Measurements from ENCODE around the gene SLC13A3. TPM values are rescaled to one million over a fixed set of nuclear protein-coding genes. Genes with fewer than 3 reads are reported as not detected.
A peak's percentile ranks its signal among the peaks of the same experiment; 100 is the strongest.

Gene SLC13A3
- polyA plus RNA-seq, 3 donors from 2014 or later: 0.26 TPM; not detected in 2

GRCh38 chr20:46523696-46524328, 127.4 kb downstream of the SLC13A3 start:
- Mint-ChIP-seq H3K36me3 (no peaks in the 10 kb centered on the region), H3K4me3 (no peak overlapping the region), H3K4me1 (no peaks in the 10 kb centered on the region), H3K27ac (no peak overlapping the region), H3K9me3 (no peaks in the 10 kb centered on the region), H3K27me3 (ENCODE audit: low read depth in 3 of 3) (peaks cover 2 to 4% (median 2%) of the 10 kb centered on the region in 3 donors)
- DNase-seq: no peak

GRCh38 chr20:46523108-46523507, 128.2 kb downstream of the SLC13A3 start:
- Mint-ChIP-seq H3K4me3 (no peak overlapping the region), H3K27me3 (ENCODE audit: low read depth in 3 of 3) (peaks cover 2 to 4% (median 2%) of the 10 kb centered on the region in 3 donors), H3K36me3 (no peaks in the 10 kb centered on the region), H3K27ac (no peak overlapping the region), H3K9me3 (no peaks in the 10 kb centered on the region), H3K4me1 (no peaks in the 10 kb centered on the region)
- no peak for DNase-seq

- Mint-ChIP-seq H3K9me3 (no peaks in the 10 kb centered on the region), H3K4me3 (no peak overlapping the region), H3K27me3 (ENCODE audit: low read depth in 3 of 3) (peaks cover 0 to 6% (median 2%) of the 10 kb centered on the region in 3 donors), H3K27ac (no peak overlapping the region), H3K4me1 (no peaks in the 10 kb centered on the region), H3K36me3 (no peaks in the 10 kb centered on the region)
- peak; percentile 26 to 47 (median 38) for DNase-seq
These were observed 130.2 kb downstream of the SLC13A3 start for GRCh38 chr20:46520976-46521579.

GRCh38 chr20:46520540-46520939, 130.7 kb downstream of the SLC13A3 start:
- H3K4me1 Mint-ChIP-seq: no peaks in the 10 kb centered on the region
- no peak overlapping the region for H3K4me3 Mint-ChIP-seq
- H3K9me3 Mint-ChIP-seq: no peaks in the 10 kb centered on the region
- no peak for DNase-seq
- no peaks in the 10 kb centered on the region for H3K36me3 Mint-ChIP-seq
- H3K27me3 Mint-ChIP-seq (ENCODE audit: low read depth in 3 of 3): peaks cover 0 to 6% (median 2%) of the 10 kb centered on the region in 3 donors
- no peak overlapping the region for H3K27ac Mint-ChIP-seq

GRCh38 chr20:46519471-46520068, 131.7 kb downstream of the SLC13A3 start:
- Mint-ChIP-seq H3K36me3 (no peaks in the 10 kb centered on the region), H3K27me3 (ENCODE audit: low read depth in 3 of 3) (peaks cover 0 to 8% (median 2%) of the 10 kb centered on the region in 3 donors), H3K4me1 (no peaks in the 10 kb centered on the region), H3K4me3 (no peak overlapping the region), H3K9me3 (no peaks in the 10 kb centered on the region), H3K27ac (no peak overlapping the region)
- no peak for DNase-seq

- no peak within 1 kb of the TSS for H3K27ac Mint-ChIP-seq
- peaks cover 2 to 13% of the 10 kb centered on the region in 2 donors for H3K4me1 Mint-ChIP-seq
- H3K9me3 Mint-ChIP-seq: no peaks in the 10 kb centered on the region
- H3K27me3 Mint-ChIP-seq (ENCODE audit: low read depth in 3 of 3): peaks cover 0 to 19% (median 4%) of the 10 kb centered on the region in 3 donors
- H3K36me3 Mint-ChIP-seq: no peaks in the 10 kb centered on the region
- no peak for DNase-seq
- H3K4me3 Mint-ChIP-seq: peak within 1 kb of the TSS; percentile 63 to 83 (median 80)
These were observed 138.1 kb downstream of the SLC13A3 start, which contains the start of gene ZNF334 for GRCh38 chr20:46512943-46513844. TSS of gene ZNF334 (minus strand) at chr20:46513559. CDS start at chr20:46512102, 1,457 bp downstream.

- DNase-seq: no peak
- H3K27me3 Mint-ChIP-seq (ENCODE audit: low read depth in 3 of 3): peaks cover 0 to 12% (median 11%) of the 10 kb centered on the region in 3 donors
- no peak overlapping the region for H3K4me3 Mint-ChIP-seq
- peaks cover 0 to 4% (median 0%) of the 10 kb centered on the region in 6 donors for H3K9me3 Mint-ChIP-seq
- no peak overlapping the region for H3K27ac Mint-ChIP-seq
- H3K4me1 Mint-ChIP-seq: peaks cover 2 to 13% of the 10 kb centered on the region in 2 donors
- H3K36me3 Mint-ChIP-seq: no peaks in the 10 kb centered on the region
These were observed 141.7 kb downstream of the SLC13A3 start for GRCh38 chr20:46509523-46509922.

Other genes with a start within 250 kb of the SLC13A3 start
- 100 to 1,000 TPM in 1 of 3 donors, 10 to 100 TPM in 2; 50.7 to 107 (median 98.7) TPM for gene ELMO2, start 244.8 kb downstream of the SLC13A3 start, polyA plus RNA-seq
- under 1 TPM in 1 of 3 donors, not detected in 2; 0.18 TPM for gene ZNF334, start 137.9 kb downstream of the SLC13A3 start, polyA plus RNA-seq
- gene OCSTAMP, start 100.8 kb downstream of the SLC13A3 start, polyA plus RNA-seq: not detected
- 10 to 100 TPM; 17.5 to 23.9 (median 18.4) TPM for gene TP53RK, start 38.0 kb upstream of the SLC13A3 start, polyA plus RNA-seq
- 1 to 10 TPM in 2 of 3 donors, not detected in 1; 1.3 to 3.0 TPM for gene SLC2A10, start 58.2 kb upstream of the SLC13A3 start, polyA plus RNA-seq
- not detected for gene EYA2, start 243.4 kb upstream of the SLC13A3 start, polyA plus RNA-seq